H1 (cell line): ENCODE measurements around the gene LCE1E. TPM values are rescaled to one million over a fixed set of nuclear protein-coding genes. Genes with fewer than 3 reads are reported as not detected.

Source experiments
- CTCF ChIA-PET: fragments of 300-600 bp; sonication (Branson Sonifier 250); formaldehyde crosslinking; loops from one replicate; lab custom pipeline; 2021; ENCODE audit not compliant: partially characterized antibody; lab: Charles Lee
- POLR2A ChIA-PET: fragments of 300-600 bp; sonication (Branson Sonifier 250); formaldehyde crosslinking; loops from one replicate; lab custom pipeline; 2021; ENCODE audit warnings: inconsistent platforms; ENCODE audit not compliant: partially characterized antibody; lab: Charles Lee
- DNase-seq, 2 experiments: peaks; one replicate each; pipeline versions ENCODE4 v3.0.0 to v3.0.0-alpha.2; 2010 to 2022; ENCODE audit warnings: low spot score in 2 of 2, low read depth in 1 of 2, mixed read lengths in 1 of 2
- FAIRE-seq: peaks from 2 replicates; lab custom pipeline; 2011; peaks lifted over from hg19 to GRCh38; lab: Jason Lieb, UNC
- H2AFZ ChIP-seq: 2 replicates; pipeline ENCODE4 v1.8.1; 2012; ENCODE audit warnings: low read length, inconsistent platforms
- H2AK5ac ChIP-seq: 2 replicates; pipeline ENCODE4 v1.6.1; 2013; ENCODE audit warnings: low read depth, low read length
- H2BK120ac ChIP-seq: replicated peaks from 2 replicates; pipeline ENCODE3; 2013; ENCODE audit warnings: low read depth, low read length, inconsistent platforms
- H2BK12ac ChIP-seq: 2 replicates; pipeline ENCODE4 v1.6.1; 2013; ENCODE audit warnings: low read depth, low read length
- H2BK15ac ChIP-seq: 2 replicates; pipeline ENCODE4 v1.6.1; 2013; ENCODE audit warnings: low read length
- H2BK20ac ChIP-seq: 2 replicates; pipeline ENCODE4 v1.6.1; 2013; ENCODE audit warnings: low read length
- H2BK5ac ChIP-seq: 2 replicates; pipeline ENCODE4 v1.6.1; 2013; ENCODE audit warnings: low read depth, low read length
- H3K14ac ChIP-seq: 2 replicates; pipeline ENCODE4 v1.6.1; 2013; ENCODE audit warnings: inconsistent platforms; ENCODE audit not compliant: insufficient read length
- H3K18ac ChIP-seq: 2 replicates; pipeline ENCODE4 v1.6.1; 2013; ENCODE audit warnings: low read length; ENCODE audit errors: extremely low read depth
- H3K23ac ChIP-seq: 2 replicates; pipeline ENCODE4 v1.6.1; 2013; ENCODE audit warnings: inconsistent platforms; ENCODE audit not compliant: insufficient read length
- H3K23me2 ChIP-seq: 2 replicates; pipeline ENCODE4 v1.6.1; 2013; ENCODE audit warnings: low read depth, low read length
- H3K27ac ChIP-seq: 2 replicates; pipeline ENCODE4 v1.6.1; 2011; ENCODE audit warnings: low read depth, low read length, inconsistent platforms
- H3K27me3 ChIP-seq, 4 experiments: replicated peaks in 1 of 4; 1 replicate in 1 of 4; 2 replicates in 3 of 4; pipeline versions ENCODE4 v1.6.1 to v1.8.1; 2011 to 2013; ENCODE audit warnings: low read length in 3 of 4, mild to moderate bottlenecking in 3 of 4, inconsistent platforms in 2 of 4, mixed read lengths in 2 of 4, moderate library complexity in 1 of 4; ENCODE audit not compliant: control insufficient read depth in 3 of 4, insufficient read depth in 3 of 4; ENCODE audit errors: extremely low read depth in 1 of 4
- H3K36me3 ChIP-seq, 4 experiments: 2 replicates each; pipeline versions ENCODE4 v1.6.1 to v1.8.1; 2011 to 2013; ENCODE audit warnings: mild to moderate bottlenecking in 4 of 4, low read length in 3 of 4, moderate library complexity in 2 of 4, control low read depth in 1 of 4, inconsistent platforms in 1 of 4; ENCODE audit not compliant: insufficient read depth in 4 of 4, control insufficient read depth in 2 of 4
- H3K4ac ChIP-seq: replicated peaks from 2 replicates; pipeline ENCODE3; 2013; ENCODE audit warnings: low read length, low read depth, mixed read lengths, inconsistent platforms; ENCODE audit not compliant: insufficient read length
- H3K4me1 ChIP-seq, 4 experiments: replicated peaks in 1 of 4; 1 replicate in 1 of 4; 2 replicates in 3 of 4; pipeline versions ENCODE4 v1.6.1 to v1.8.1; 2011 to 2013; ENCODE audit warnings: low read length in 3 of 4, inconsistent platforms in 2 of 4, mixed read lengths in 1 of 4; ENCODE audit not compliant: insufficient read depth in 4 of 4, control insufficient read depth in 3 of 4
- H3K4me2 ChIP-seq, 2 experiments: 2 replicates each; pipeline versions ENCODE4 v1.6.1 to v1.8.1; 2011 to 2013; ENCODE audit warnings: low read depth in 2 of 2, low read length in 2 of 2, control low read depth in 1 of 2, inconsistent platforms in 1 of 2, mild to moderate bottlenecking in 1 of 2; ENCODE audit not compliant: insufficient read depth in 1 of 2
- H3K4me3 ChIP-seq, 4 experiments: fragments of 200-600, 300-600 bp in 1 of 4; sonication (generic), shearing (Covaris generic), sonication (Bioruptor Twin) in 1 of 4; 2 replicates each; pipeline versions ENCODE4 v1.5.1 to v1.8.1; 2011 to 2016; ENCODE audit warnings: low read length in 4 of 4, low read depth in 3 of 4, control low read depth in 2 of 4, inconsistent platforms in 2 of 4, mild to moderate bottlenecking in 2 of 4, mixed read lengths in 1 of 4, moderate library complexity in 1 of 4; ENCODE audit not compliant: insufficient read depth in 2 of 4; ENCODE audit errors: extremely low read depth in 1 of 4
- H3K56ac ChIP-seq: replicated peaks from 2 replicates; pipeline ENCODE3; 2013; ENCODE audit warnings: low read depth, mild to moderate bottlenecking, mixed read lengths, low read length, inconsistent platforms; ENCODE audit not compliant: insufficient read length
- H3K79me1 ChIP-seq: 2 replicates; pipeline ENCODE4 v1.6.1; 2013; ENCODE audit warnings: low read depth, low read length, control low read depth
- H3K79me2 ChIP-seq, 2 experiments: 2 replicates each; pipeline versions ENCODE4 v1.6.1 to v1.8.1; 2012 to 2013; ENCODE audit warnings: low read length in 2 of 2, mild to moderate bottlenecking in 2 of 2, inconsistent platforms in 1 of 2; ENCODE audit not compliant: insufficient read depth in 2 of 2, control insufficient read depth in 1 of 2
- H3K9ac ChIP-seq, 4 experiments: replicated peaks in 1 of 4; 1 replicate in 1 of 4; 2 replicates in 3 of 4; pipeline versions ENCODE4 v1.6.1 to v1.8.1; 2011 to 2013; ENCODE audit warnings: low read depth in 3 of 4, low read length in 3 of 4, control low read depth in 2 of 4, mild to moderate bottlenecking in 2 of 4, moderate library complexity in 2 of 4, inconsistent platforms in 1 of 4; ENCODE audit errors: extremely low read depth in 1 of 4
- H3K9me3 ChIP-seq, 2 experiments: 2 replicates each; pipeline versions ENCODE4 v1.6.1 to v1.8.1; 2012 to 2013; ENCODE audit warnings: mild to moderate bottlenecking in 2 of 2, moderate library complexity in 2 of 2, control low read depth in 1 of 2, inconsistent platforms in 1 of 2, low read depth in 1 of 2, low read length in 1 of 2, mixed read lengths in 1 of 2; ENCODE audit not compliant: insufficient read depth in 2 of 2
- H4K20me1 ChIP-seq, 2 experiments: replicated peaks in 1 of 2; 2 replicates each; pipeline versions ENCODE3 to v1.8.1; 2011 to 2013; ENCODE audit warnings: inconsistent platforms in 2 of 2, low read length in 2 of 2, mild to moderate bottlenecking in 1 of 2; ENCODE audit not compliant: insufficient read depth in 2 of 2, control insufficient read depth in 1 of 2
- H4K5ac ChIP-seq: 2 replicates; pipeline ENCODE4 v1.6.1; 2013; ENCODE audit warnings: low read length, low read depth, mixed read lengths, inconsistent platforms; ENCODE audit not compliant: insufficient read length
- H4K8ac ChIP-seq: 2 replicates; pipeline ENCODE4 v1.8.0; 2013; ENCODE audit warnings: mild to moderate bottlenecking, moderate library complexity, low read length, inconsistent platforms; ENCODE audit not compliant: insufficient read depth; ENCODE audit errors: extremely low read depth
- H4K91ac ChIP-seq: replicated peaks from 2 replicates; pipeline ENCODE3; 2013; ENCODE audit warnings: low read length, mixed read lengths, inconsistent platforms; ENCODE audit not compliant: insufficient read length
- CTCF ChIP-seq, 3 experiments: IDR thresholded peaks; 1 replicate in 2 of 3; 2 replicates in 1 of 3; pipeline versions ENCODE4 v1.5.1 to v1.6.1; 2011; ENCODE audit warnings: low read length in 3 of 3, mild to moderate bottlenecking in 3 of 3, inconsistent platforms in 2 of 3, low read depth in 1 of 3, moderate library complexity in 1 of 3; ENCODE audit not compliant: insufficient read depth in 1 of 3; ENCODE audit errors: control extremely low read depth in 1 of 3
- EZH2 ChIP-seq: fragments of 200-600 bp; sonication (generic); IDR thresholded peaks from 2 replicates; pipeline ENCODE4 v1.7.1; 2012; ENCODE audit warnings: low read depth, mild to moderate bottlenecking, moderate library complexity, low read length, inconsistent platforms; ENCODE audit not compliant: severe bottlenecking
- GTF2F1 ChIP-seq: IDR thresholded peaks from 2 replicates; pipeline ENCODE4 v1.6.1; 2012; ENCODE audit warnings: low read depth, low read length, improper control_type of control experiment, borderline replicate concordance
- HDAC6 ChIP-seq: IDR thresholded peaks from one replicate; pipeline ENCODE4 v1.7.1; 2012; ENCODE audit warnings: low read depth, mild to moderate bottlenecking, inconsistent platforms, low read length, moderate library complexity
- POU5F1 ChIP-seq: IDR thresholded peaks from 2 replicates; pipeline ENCODE4 v1.6.1; 2011; ENCODE audit warnings: low read depth, mild to moderate bottlenecking, low read length, moderate library complexity
- SP2 ChIP-seq: IDR thresholded peaks from 2 replicates; pipeline ENCODE4 v1.6.1; 2012; ENCODE audit warnings: mild to moderate bottlenecking, low read length, inconsistent platforms
- SP4 ChIP-seq: IDR thresholded peaks from 2 replicates; pipeline ENCODE4 v1.6.1; 2012; ENCODE audit warnings: low read length, inconsistent platforms
- ZNF274 ChIP-seq: IDR thresholded peaks from 2 replicates; pipeline ENCODE4 v1.7.0; 2012; ENCODE audit warnings: low read length, borderline replicate concordance; ENCODE audit errors: extremely low read depth
- WGBS, 2 experiments: shearing (Covaris generic) in 1 of 2; methylation state at CpG; one replicate each; pipeline versions ENCODE4 v1.1.6 to v1.1.7; 2013 to 2015; ENCODE audit warnings: low lambda C conversion rate in 2 of 2, mixed read lengths in 2 of 2, inconsistent platforms in 1 of 2, low coverage in 1 of 2, missing lambda C conversion rate in 1 of 2; ENCODE audit not compliant: insufficient replicate concordance in 2 of 2, insufficient coverage in 1 of 2, insufficient read length in 1 of 2; ENCODE audit errors: extremely low coverage in 1 of 2, missing lambda C conversion rate in 1 of 2; 5-methylcytosine and 5-hydroxymethylcytosine counted together
- polyA plus RNA-seq, 7 experiments: library from polyadenylated mRNA; depleted of rRNA in 3 of 7; stranded (reverse) in 5 of 7; unstranded in 2 of 7; fragments of >200 nt in 5 of 7; fragments of 200-250 nt in 2 of 7; gene quantifications; 1 replicate in 5 of 7; 2 replicates in 1 of 7; 4 replicates in 1 of 7; pipeline versions ENCODE4 v1.2.1 to v1.2.3, GENCODE V29; 2011 to 2013; ENCODE audit warnings: missing spikeins in 2 of 7, mixed read lengths in 2 of 7
- total RNA-seq: library from RNA; stranded (reverse); fragmentation: NEBNext Ultra II Directional; extraction: Animal tissue kit (Norgen Biotek cat#: 25700); gene quantifications from 2 replicates; pipeline ENCODE4 v1.2.1, GENCODE V29; 2021
- TF ChIP-seq, protein P1 (sequence below): IDR thresholded peaks from 2 replicates; pipeline ENCODE4 v1.6.1; 2012; ENCODE audit warnings: inconsistent platforms
- TF ChIP-seq, protein P2 (sequence below): IDR thresholded peaks from 2 replicates; pipeline ENCODE4 v1.6.1; 2012; ENCODE audit warnings: inconsistent platforms
- TF ChIP-seq, protein P3 (sequence below): IDR thresholded peaks from 2 replicates; pipeline ENCODE4 v1.6.1; 2011; ENCODE audit warnings: low read depth, mild to moderate bottlenecking, low read length; ENCODE audit not compliant: insufficient read depth

Gene LCE1E
- total and polyA plus RNA-seq, 2 of the 8 experiments (the other 6 are each of a cell fraction or from before 2014, with no cell fraction given) = not detected

DNA sequence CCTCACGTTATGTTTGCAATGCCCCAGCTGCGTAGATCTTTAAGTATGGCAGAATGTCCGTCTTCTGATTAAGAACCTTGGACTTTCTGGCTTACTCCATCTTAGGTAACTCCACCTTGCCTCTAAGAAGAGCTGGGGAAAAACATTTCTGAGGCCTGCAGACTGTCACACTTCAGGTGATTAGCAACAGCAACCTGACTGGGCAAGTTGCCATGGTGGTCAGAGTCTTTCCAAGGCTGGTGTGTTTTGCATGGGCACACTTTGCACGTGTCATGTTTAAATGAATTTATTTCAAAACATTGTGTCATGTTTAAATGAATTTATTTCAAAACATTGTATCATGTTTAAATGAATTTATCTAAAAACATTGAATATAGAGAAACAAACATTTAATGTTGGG, 27.4 kb upstream of the LCE1E start:
- no peak overlapping the region for H2AK5ac ChIP-seq
- no peak overlapping the region for H3K4me3 ChIP-seq
- no peak overlapping the region for H3K18ac ChIP-seq
- no peak for DNase-seq
- no peaks in the 10 kb centered on the region for H3K36me3 ChIP-seq
- ChIA-PET POLR2A (no interaction called here), CTCF (no interaction called here)
- H4K8ac ChIP-seq = no peak overlapping the region
- H4K5ac ChIP-seq = no peak overlapping the region
- H3K14ac ChIP-seq = no peak overlapping the region
- H3K23ac ChIP-seq = no peak overlapping the region
- no peak overlapping the region for H3K9ac ChIP-seq
- H3K79me2 ChIP-seq = no peaks in the 10 kb centered on the region
- H3K9me3 ChIP-seq = peaks cover 77 to 86% of the 10 kb centered on the region in 2 experiments
- no peak for FAIRE-seq
- H3K4me2 ChIP-seq = no peak overlapping the region
- H3K56ac ChIP-seq = no peak overlapping the region
- no peak overlapping the region for H4K91ac ChIP-seq
- H2BK5ac ChIP-seq = no peak overlapping the region
- H2BK12ac ChIP-seq = no peak overlapping the region
- no peaks in the 10 kb centered on the region for H4K20me1 ChIP-seq
- H3K27me3 ChIP-seq = no peaks in the 10 kb centered on the region
- H2BK20ac ChIP-seq = no peak overlapping the region
- no peaks in the 10 kb centered on the region for H3K79me1 ChIP-seq
- no peak overlapping the region for H2BK120ac ChIP-seq
- H3K4me1 ChIP-seq = no peaks in the 10 kb centered on the region
- no peak overlapping the region for H3K4ac ChIP-seq
- H3K23me2 ChIP-seq = no peaks in the 10 kb centered on the region
- H3K27ac ChIP-seq = no peak overlapping the region
- no peak overlapping the region for H2AFZ ChIP-seq
- WGBS, 2 experiments = 60% methylated on average over 4 of the region's 4 CpGs; no CpG with 5 or more reads in 1 of the 2 experiments
- H2BK15ac ChIP-seq = no peak overlapping the region
- no peak for TF ChIP-seq HDAC6
- no peak for TF ChIP-seq SP4
- TF ChIP-seq, protein P1, sequence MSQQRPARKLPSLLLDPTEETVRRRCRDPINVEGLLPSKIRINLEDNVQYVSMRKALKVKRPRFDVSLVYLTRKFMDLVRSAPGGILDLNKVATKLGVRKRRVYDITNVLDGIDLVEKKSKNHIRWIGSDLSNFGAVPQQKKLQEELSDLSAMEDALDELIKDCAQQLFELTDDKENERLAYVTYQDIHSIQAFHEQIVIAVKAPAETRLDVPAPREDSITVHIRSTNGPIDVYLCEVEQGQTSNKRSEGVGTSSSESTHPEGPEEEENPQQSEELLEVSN = no peak
- TF ChIP-seq EZH2 = no peak
- no peak for TF ChIP-seq POU5F1
- no peak for TF ChIP-seq GTF2F1
- TF ChIP-seq, protein P2, sequence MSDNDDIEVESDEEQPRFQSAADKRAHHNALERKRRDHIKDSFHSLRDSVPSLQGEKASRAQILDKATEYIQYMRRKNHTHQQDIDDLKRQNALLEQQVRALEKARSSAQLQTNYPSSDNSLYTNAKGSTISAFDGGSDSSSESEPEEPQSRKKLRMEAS = no peak
- no peak for TF ChIP-seq SP2
- TF ChIP-seq CTCF (IDR thresholded peaks at IDR 0.05; ENCODE audit: control extremely low read depth in 1 of 3, insufficient read depth in 1 of 3, low read depth in 1 of 3, low read length in 3 of 3) = no peak
- TF ChIP-seq ZNF274 = no peak
- TF ChIP-seq, protein P3, sequence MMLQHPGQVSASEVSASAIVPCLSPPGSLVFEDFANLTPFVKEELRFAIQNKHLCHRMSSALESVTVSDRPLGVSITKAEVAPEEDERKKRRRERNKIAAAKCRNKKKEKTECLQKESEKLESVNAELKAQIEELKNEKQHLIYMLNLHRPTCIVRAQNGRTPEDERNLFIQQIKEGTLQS = no peak
